ENCODE results near the gene L3MBTL4. TPM values are rescaled to one million over a fixed set of nuclear protein-coding genes. Genes with fewer than 3 reads are reported as not detected.

Gene L3MBTL4
- total and polyA plus RNA-seq, 9 of the 15 experiments (the other 6 are each of a cell fraction or from before 2014, with no cell fraction given) = not detected

GRCh38 chr18:6150430-6150829 lies 264.3 kb downstream of the L3MBTL4 start:
- Histone ChIP-seq H3K27ac (ENCODE audit: extremely low read depth, low read depth, low read length) (no peak overlapping the region), H3K9me3 (replicated peaks; ENCODE audit: control insufficient read depth, insufficient read depth, low read depth, low read length) (no peaks in the 10 kb centered on the region), H3K9me1 (ENCODE audit: control insufficient read depth, insufficient read depth, low read length) (no peaks in the 10 kb centered on the region), H3K4me3 (no peak overlapping the region), H4K20me1 (replicated peaks; ENCODE audit: control insufficient read depth, insufficient read depth, low read length) (no peaks in the 10 kb centered on the region), H3K27me3 (ENCODE audit: control insufficient read depth in 2 of 2, insufficient read depth in 2 of 2, low read length in 2 of 2) (no peaks in the 10 kb centered on the region), H3K4me2 (ENCODE audit: insufficient read depth, low read length) (no peak overlapping the region), H2AFZ (ENCODE audit: low read depth, low read length) (no peak overlapping the region), H3K79me2 (ENCODE audit: control insufficient read depth, insufficient read depth, low read length) (no peaks in the 10 kb centered on the region), H3K9ac (ENCODE audit: insufficient read depth in 1 of 2, low read depth in 2 of 2, low read length in 2 of 2) (no peak overlapping the region), H3K36me3 (ENCODE audit: control insufficient read depth, insufficient read depth, low read length) (no peaks in the 10 kb centered on the region), H3K4me1 (replicated peaks in 1 of 2; ENCODE audit: control insufficient read depth in 2 of 2, insufficient read depth in 2 of 2, low read length in 2 of 2) (no peaks in the 10 kb centered on the region)
- no peak for DNase-seq (ENCODE audit: extremely low read depth in 1 of 4, low spot score in 3 of 4)
- in situ Hi-C loops (cut with MboI) = no loop called here
- ChIA-PET CTCF (ENCODE audit: low intra/inter-chr PET ratio) (no interaction called here), POLR2A (no interaction called here)
- no peak for FAIRE-seq
- BruUV-seq (replicated peaks) = no TSS peak
- 0% methylated on average over 3 of the region's 3 CpGs for WGBS (ENCODE audit: insufficient coverage, low coverage, missing lambda C conversion rate)
- ATAC-seq = no peak
- intact Hi-C loops (cut with micrococcal nuclease) = no loop called here
- TF ChIP-seq SMARCC2 (IDR thresholded peaks at IDR 0.05; ENCODE audit: low read depth) = no peak
- TF ChIP-seq ZNF511 (CRISPR knock-in tag; IDR thresholded peaks at IDR 0.05) = no peak
- TF ChIP-seq PHB2 (IDR thresholded peaks at IDR 0.05; ENCODE audit: low read depth) = no peak
- no peak for TF ChIP-seq ZNF146 (CRISPR knock-in tag; IDR thresholded peaks at IDR 0.05; ENCODE audit: unreplicated experiment)
- TF ChIP-seq ZNF23 (CRISPR knock-in tag; IDR thresholded peaks at IDR 0.05) = no peak
- TF ChIP-seq EP300 (IDR thresholded peaks at IDR 0.05; ENCODE audit: low read length) = no peak

GRCh38 chr18:6146307-6146661 lies 268.4 kb downstream of the L3MBTL4 start:
- under 1% methylated on average over 15 of the region's 16 CpGs for WGBS (ENCODE audit: insufficient coverage, low coverage, missing lambda C conversion rate)
- no peaks in the 10 kb centered on the region for H3K9me1 ChIP-seq (ENCODE audit: control insufficient read depth, insufficient read depth, low read length)
- H3K79me2 ChIP-seq (ENCODE audit: control insufficient read depth, insufficient read depth, low read length) = no peaks in the 10 kb centered on the region
- DNase-seq (ENCODE audit: extremely low read depth in 1 of 4, low spot score in 3 of 4) (no peak), FAIRE-seq (no peak), ATAC-seq (no peak)
- no peak overlapping the region for H2AFZ ChIP-seq (ENCODE audit: low read depth, low read length)
- H3K27me3 ChIP-seq (ENCODE audit: control insufficient read depth in 2 of 2, insufficient read depth in 2 of 2, low read length in 2 of 2) = no peaks in the 10 kb centered on the region
- BruUV-seq (replicated peaks) = no TSS peak
- no peak overlapping the region for H3K4me2 ChIP-seq (ENCODE audit: insufficient read depth, low read length)
- no peaks in the 10 kb centered on the region for H4K20me1 ChIP-seq (replicated peaks; ENCODE audit: control insufficient read depth, insufficient read depth, low read length)
- H3K36me3 ChIP-seq (ENCODE audit: control insufficient read depth, insufficient read depth, low read length) = no peaks in the 10 kb centered on the region
- no peaks in the 10 kb centered on the region for H3K9me3 ChIP-seq (replicated peaks; ENCODE audit: control insufficient read depth, insufficient read depth, low read depth, low read length)
- no peak overlapping the region for H3K9ac ChIP-seq (ENCODE audit: insufficient read depth in 1 of 2, low read depth in 2 of 2, low read length in 2 of 2)
- no peak overlapping the region for H3K4me3 ChIP-seq
- ChIA-PET POLR2A (no interaction called here), CTCF (ENCODE audit: low intra/inter-chr PET ratio) (no interaction called here)
- no peaks in the 10 kb centered on the region for H3K4me1 ChIP-seq (replicated peaks in 1 of 2; ENCODE audit: control insufficient read depth in 2 of 2, insufficient read depth in 2 of 2, low read length in 2 of 2)
- in situ Hi-C loops (cut with MboI) = no loop called here
- H3K27ac ChIP-seq (ENCODE audit: extremely low read depth, low read depth, low read length) = no peak overlapping the region
- intact Hi-C loops (cut with micrococcal nuclease) = no loop called here
- no peak for TF ChIP-seq NFYB (IDR thresholded peaks at IDR 0.05; ENCODE audit: extremely low read depth, insufficient read length)
- TF ChIP-seq HEY1 (CRISPR knock-in tag; IDR thresholded peaks at IDR 0.05; ENCODE audit: borderline replicate concordance) = no peak
- no peak for TF ChIP-seq HIVEP1 (CRISPR knock-in tag; IDR thresholded peaks at IDR 0.05)
- TF ChIP-seq TCF15 (CRISPR knock-in tag; IDR thresholded peaks at IDR 0.05) = no peak
- TF ChIP-seq YY1 (IDR thresholded peaks at IDR 0.05; ENCODE audit: borderline replicate concordance in 1 of 3, control insufficient read depth in 1 of 3, extremely low read depth in 1 of 3, insufficient read depth in 3 of 3, insufficient read length in 1 of 3, insufficient replicate concordance in 2 of 3, low read depth in 1 of 3, low read length in 2 of 3) = no peak
- TF ChIP-seq MCM3 (IDR thresholded peaks at IDR 0.05) = no peak
- TF ChIP-seq SMARCE1 (IDR thresholded peaks at IDR 0.05) = no peak
- no peak for TF ChIP-seq GATA2 (CRISPR knock-in tag; IDR thresholded peaks at IDR 0.05)
- TF ChIP-seq CREB3 (tag; conservative IDR thresholded peaks at IDR 0.05; ENCODE audit: low read depth) = no peak
- no peak for TF ChIP-seq ZBTB17 (CRISPR knock-in tag; IDR thresholded peaks at IDR 0.05)
- TF ChIP-seq ZNF311 (CRISPR knock-in tag; IDR thresholded peaks at IDR 0.05) = no peak
- no peak for TF ChIP-seq MTA2 (IDR thresholded peaks at IDR 0.05; ENCODE audit: low read depth)

All from K562 (cell line).